Measurements from ENCODE around the gene PTPRN2.

GRCh38 chr7:157597562-157597961 lies 990.1 kb downstream of the PTPRN2 start:
- no peak for TF ChIP-seq CTCF (conservative IDR thresholded peaks at IDR 0.05; ENCODE audit: low read length)
- no peak for TF ChIP-seq EZH2phosphoT487 (IDR thresholded peaks at IDR 0.05; ENCODE audit: borderline replicate concordance, low read depth, low read length)

Measured in OCI-LY7 (cell line).